Ureter (tissue), 1 donor: Measurements from ENCODE around the gene TYK2. TPM values are rescaled to one million over a fixed set of nuclear protein-coding genes. Genes with fewer than 3 reads are reported as not detected.

Source experiments
- DNase-seq: peaks from one replicate; pipeline ENCODE4 v3.0.0-alpha.2; 2020; ENCODE audit warnings: low spot score
- total RNA-seq: library from RNA; stranded (reverse); gene quantifications from one replicate; pipeline ENCODE4 v1.2.4, GENCODE V29; 2023
- donor health status: DM: yes; HTN: yes; CAD: no.

Gene TYK2
- total RNA-seq, 1 donor from 2014 or later: 142 TPM

DNA sequence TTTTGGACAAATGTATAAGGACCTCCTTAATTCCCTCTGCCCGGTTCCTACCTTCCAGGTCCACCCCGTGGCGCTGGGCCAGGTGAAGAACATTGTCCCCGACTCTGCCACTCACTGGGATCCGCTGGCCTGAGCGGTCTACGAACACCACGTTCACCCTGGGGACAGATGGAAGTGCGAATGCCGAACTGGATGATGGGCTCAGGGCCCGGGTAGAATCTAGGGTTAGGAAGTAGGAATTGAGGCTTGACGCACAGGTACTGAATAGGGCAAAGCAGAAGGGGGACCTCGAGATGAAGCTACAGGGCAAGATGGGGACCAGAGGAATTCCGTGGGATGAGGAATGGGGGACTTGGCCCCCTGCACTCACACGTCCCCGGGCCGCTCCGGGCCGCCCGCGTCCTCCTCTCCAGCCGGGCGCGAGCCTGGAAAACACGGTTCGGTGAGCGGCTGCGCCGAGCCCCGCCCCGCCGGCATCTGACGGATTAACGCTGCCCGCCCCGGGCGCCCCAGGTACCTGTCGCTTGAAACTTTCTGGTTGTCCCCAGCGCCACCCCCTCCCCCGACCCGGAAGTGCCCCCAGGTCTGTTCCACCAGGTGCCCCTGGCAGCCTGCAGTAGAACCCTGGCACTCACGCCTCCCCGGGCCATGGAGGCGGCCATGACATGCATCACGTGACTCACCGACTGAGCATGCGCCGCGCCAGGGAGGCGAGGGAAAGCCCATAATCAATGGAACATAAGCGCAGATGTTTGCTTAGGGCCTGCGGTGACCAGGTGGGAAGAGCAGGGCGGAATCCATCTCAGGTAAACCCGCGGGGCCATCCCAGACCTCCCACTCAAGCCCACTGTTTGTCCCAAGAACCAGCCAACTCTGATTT is 64.8 kb downstream of the TYK2 start, which contains the start of gene FDX2:
Gene FDX2 (minus strand): TSS at position 681 of the 880 bp plus-strand sequence. CDS start 19 bp downstream, at position 662.
- DNase-seq: peak; percentile 90

DNA sequence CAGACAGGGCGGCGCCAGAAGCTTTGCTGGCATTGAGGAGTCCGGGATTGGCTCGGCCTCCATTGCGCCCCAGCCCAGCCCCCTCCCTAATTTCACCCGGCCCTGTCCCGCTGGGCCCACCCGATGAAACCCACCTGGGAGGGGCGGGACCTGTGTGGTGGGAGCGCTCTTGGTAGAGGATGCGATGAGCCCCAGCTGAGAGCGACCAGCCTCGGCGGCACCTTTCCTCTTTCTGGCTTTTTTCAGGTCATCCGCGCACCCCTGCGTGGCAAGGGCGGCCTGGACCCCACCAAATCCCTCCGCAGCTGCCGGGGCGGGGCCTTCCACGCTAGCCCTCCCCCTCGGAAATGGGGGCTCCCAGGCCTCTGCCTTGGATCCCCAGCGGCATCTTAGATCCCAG is 70.9 kb downstream of the TYK2 start, which contains the start of gene ZGLP1:
Gene ZGLP1 (minus strand): TSS at position 393 of the 400 bp plus-strand sequence.
- no peak for DNase-seq

DNA sequence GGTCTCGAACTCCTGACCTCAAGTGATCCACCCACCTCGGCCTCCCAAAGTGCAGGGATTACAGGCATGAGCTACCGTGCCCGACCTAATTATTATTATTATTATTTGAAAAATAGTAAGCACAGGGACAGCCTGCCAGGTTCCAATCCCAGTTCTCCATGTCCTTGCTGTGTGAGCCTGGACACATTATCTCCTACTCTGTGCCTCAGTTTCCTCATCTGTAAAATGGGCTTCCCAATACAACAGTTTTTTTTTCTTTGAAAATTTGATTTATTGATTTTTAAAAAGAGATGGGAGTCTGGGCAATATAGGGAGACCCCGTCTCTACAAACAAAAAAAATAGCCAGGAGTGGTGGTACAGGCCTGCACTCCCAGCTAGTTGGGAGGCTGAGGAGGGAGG is 74.0 kb downstream of the TYK2 start:
- DNase-seq: no peak

DNA sequence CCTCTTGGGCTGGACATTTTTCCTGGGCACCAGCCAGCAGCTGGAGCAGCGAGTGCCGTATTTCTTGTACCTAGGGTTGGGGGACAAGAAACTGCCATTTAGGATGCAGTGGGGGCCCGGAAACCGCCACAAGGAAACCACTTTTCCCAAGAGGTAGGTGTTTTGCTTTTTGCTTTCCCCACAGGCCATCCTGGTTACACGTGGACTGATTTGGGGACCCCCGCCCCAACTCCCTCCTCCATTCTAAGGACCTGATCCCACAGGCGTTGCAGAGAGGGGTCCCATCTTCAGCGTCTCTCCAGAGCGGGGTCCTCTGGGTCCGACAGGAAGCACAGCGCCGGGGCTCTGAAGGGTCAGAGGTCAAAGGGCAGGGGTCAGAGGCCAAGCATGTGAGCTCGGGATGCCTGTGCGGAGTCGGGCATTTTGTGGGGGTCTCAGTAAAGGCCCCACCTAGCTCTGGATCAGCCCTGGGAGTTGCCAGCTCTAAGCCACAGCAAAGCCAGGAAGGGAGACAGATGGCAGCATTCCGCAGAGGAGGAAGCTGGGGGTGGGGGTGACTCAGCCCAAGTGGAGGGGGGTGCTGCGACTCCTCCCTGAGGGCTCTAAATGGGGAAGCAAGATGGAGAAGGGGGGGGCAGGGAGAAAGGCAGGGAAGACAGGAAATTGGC is 75.1 kb downstream of the TYK2 start:
- no peak for DNase-seq

Other genes with a start within 250 kb of the TYK2 start
- 61.1 TPM for gene DNMT1, start 185.6 kb downstream of the TYK2 start, total RNA-seq
- 10.9 TPM for gene S1PR2, start 149.2 kb downstream of the TYK2 start, total RNA-seq
- 65.3 TPM for gene MRPL4, start 128.4 kb downstream of the TYK2 start, total RNA-seq
- gene ICAM1, start 109.5 kb downstream of the TYK2 start, total RNA-seq: 20.4 TPM
- gene ICAM4, start 93.6 kb downstream of the TYK2 start, total RNA-seq: 1.0 TPM
- 1.8 TPM for gene ICAM5, start 90.6 kb downstream of the TYK2 start, total RNA-seq
- 6.3 TPM for gene ZGLP1, start 70.8 kb downstream of the TYK2 start, total RNA-seq
- gene FDX2, start 64.6 kb downstream of the TYK2 start, total RNA-seq: 25.8 TPM
- 41.7 TPM for gene RAVER1, start 47.0 kb downstream of the TYK2 start, total RNA-seq
- gene ICAM3, start 40.9 kb downstream of the TYK2 start, total RNA-seq: 8.7 TPM
- gene CDC37, start 23.0 kb upstream of the TYK2 start, total RNA-seq: 192 TPM
- gene PDE4A, start 40.0 kb upstream of the TYK2 start, total RNA-seq: 9.4 TPM
- gene KEAP1, start 122.8 kb upstream of the TYK2 start, total RNA-seq: 52.6 TPM
- 4.6 TPM for gene S1PR5, start 136.9 kb upstream of the TYK2 start, total RNA-seq
- 36.7 TPM for gene ATG4D, start 163.3 kb upstream of the TYK2 start, total RNA-seq
- 32.5 TPM for gene KRI1, start 185.4 kb upstream of the TYK2 start, total RNA-seq
- gene CDKN2D, start 188.4 kb upstream of the TYK2 start, total RNA-seq: 5.4 TPM
- 81.4 TPM for gene AP1M2, start 206.7 kb upstream of the TYK2 start, total RNA-seq
- gene SLC44A2, start 245.0 kb upstream of the TYK2 start, total RNA-seq: 381 TPM